GM20431 (cell line): ENCODE results near the gene THAP11.
"Not testable (repeated sequence)": the region's sequence is repeated elsewhere in the genome, so short reads cannot be mapped to it uniquely, and the experiment has no call there.

ENCODE experiments used
- in situ Hi-C: fragments of 300-500 bp; cut with MseI, MboI; formaldehyde crosslinking; loops from one replicate; pipeline ENCODE4 v1.15.0; 2020; ENCODE audit warnings: low sequenced_read_pairs; ENCODE audit not compliant: unreplicated experiment

THAP11 gene

DNA sequence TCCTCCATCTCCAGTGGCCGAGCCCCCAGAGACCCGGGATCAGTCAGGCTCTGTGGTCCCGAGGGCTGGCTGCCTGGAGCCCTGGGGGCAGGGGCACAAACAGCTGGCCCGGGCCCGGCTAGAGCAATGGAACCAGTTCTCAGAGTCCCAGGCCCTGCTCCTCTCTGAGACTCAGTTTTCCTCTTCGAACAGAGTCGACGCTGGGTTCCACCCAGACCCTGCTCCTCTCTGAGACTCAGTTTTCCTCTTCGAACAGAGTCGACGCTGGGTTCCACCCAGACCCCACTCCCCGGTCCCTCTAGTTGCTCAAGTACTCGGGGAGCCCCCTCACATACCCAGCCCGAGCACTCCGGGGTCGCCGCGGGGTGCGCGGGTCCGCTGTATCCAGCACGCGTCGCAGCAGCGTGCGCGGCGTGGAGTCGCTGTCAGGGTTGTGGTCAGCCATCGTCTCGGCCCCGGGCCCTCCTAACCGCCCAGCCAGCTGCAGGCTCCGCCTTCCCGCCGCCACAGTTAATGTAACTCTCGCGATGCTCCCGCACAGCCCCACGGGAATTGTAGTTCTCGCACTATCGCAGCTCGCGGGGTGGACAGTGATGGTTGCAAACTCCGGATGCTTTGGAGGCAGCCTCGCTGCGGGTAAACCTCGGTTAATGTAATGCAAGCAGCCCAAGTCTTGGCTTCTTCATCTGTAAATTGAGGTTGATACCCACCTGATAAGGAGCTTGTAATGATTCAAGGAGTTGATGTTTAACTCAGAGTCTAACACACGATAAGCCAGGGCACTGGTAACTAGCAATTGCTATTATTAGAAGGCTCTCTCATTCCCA, 8.5 kb upstream of the THAP11 start:
- in situ Hi-C loops, result no loop called here

GRCh38 chr16:67834242-67834614, 7.9 kb upstream of the THAP11 start:
- in situ Hi-C loops, result no loop called here

- in situ Hi-C loops, result not testable (repeated sequence)
Measured at GRCh38 chr16:67837190-67837589, 4.9 kb upstream of the THAP11 start.

GRCh38 chr16:67837811-67838210, 4.3 kb upstream of the THAP11 start:
- in situ Hi-C loops, result no loop called here

- in situ Hi-C loops, result no loop called here
Measured at GRCh38 chr16:67841198-67841815, 813 bp upstream of the THAP11 start.

DNA sequence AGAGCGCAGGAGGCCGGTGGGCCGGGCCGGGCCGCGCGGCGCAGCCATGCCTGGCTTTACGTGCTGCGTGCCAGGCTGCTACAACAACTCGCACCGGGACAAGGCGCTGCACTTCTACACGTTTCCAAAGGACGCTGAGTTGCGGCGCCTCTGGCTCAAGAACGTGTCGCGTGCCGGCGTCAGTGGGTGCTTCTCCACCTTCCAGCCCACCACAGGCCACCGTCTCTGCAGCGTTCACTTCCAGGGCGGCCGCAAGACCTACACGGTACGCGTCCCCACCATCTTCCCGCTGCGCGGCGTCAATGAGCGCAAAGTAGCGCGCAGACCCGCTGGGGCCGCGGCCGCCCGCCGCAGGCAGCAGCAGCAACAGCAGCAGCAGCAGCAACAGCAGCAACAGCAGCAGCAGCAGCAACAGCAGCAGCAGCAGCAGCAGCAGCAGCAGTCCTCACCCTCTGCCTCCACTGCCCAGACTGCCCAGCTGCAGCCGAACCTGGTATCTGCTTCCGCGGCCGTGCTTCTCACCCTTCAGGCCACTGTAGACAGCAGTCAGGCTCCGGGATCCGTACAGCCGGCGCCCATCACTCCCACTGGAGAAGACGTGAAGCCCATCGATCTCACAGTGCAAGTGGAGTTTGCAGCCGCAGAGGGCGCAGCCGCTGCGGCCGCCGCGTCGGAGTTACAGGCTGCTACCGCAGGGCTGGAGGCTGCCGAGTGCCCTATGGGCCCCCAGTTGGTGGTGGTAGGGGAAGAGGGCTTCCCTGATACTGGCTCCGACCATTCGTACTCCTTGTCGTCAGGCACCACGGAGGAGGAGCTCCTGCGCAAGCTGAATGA, 606 bp downstream of the THAP11 start:
- in situ Hi-C loops, result no loop called here

- in situ Hi-C loops, result no loop called here
Measured at GRCh38 chr16:67843343-67843765, 1.2 kb downstream of the THAP11 start.

- in situ Hi-C loops, result no loop called here
Measured at GRCh38 chr16:67844497-67844896, 2.4 kb downstream of the THAP11 start.

DNA sequence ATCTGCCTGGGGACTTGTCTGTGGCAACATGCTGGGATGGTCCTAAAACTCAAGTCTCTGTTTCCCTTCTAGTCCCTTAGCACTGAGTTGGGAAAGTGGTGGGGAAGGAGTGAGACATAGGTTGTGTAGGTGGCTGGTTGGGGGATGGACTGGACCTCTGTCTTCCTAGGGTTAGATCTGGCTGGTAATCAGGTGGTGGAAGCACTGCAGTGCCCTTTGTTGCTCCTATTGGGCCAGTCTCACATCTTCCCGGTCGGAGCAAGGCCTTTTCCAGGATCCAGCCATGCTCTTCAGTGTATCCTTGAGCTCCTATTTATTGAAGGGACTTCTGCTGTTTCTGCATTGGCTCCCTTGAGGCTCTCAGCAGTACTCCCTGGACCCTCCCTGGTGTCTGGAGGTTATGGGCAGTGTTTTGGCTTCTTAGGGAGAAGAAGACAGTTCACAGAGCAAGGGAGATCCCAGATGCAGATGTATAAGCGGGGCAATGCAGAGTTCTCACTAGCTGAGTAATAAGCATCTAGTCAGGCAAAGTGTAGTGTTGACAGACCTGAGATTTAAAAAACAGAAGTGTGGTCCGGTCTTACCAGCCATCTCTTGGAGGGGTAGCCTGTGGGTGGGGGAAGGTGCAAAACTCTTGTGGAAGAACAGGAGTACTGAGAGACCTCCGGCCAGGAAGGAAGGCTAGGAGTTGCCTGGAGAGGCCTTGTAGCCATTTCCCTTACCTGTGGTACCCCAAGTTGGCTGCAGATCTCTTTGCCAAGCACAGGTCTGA, 3.4 kb downstream of the THAP11 start:
- in situ Hi-C loops, result no loop called here

GRCh38 chr16:67846063-67846319, 3.9 kb downstream of the THAP11 start:
- in situ Hi-C loops, result no loop called here

GRCh38 chr16:67846320-67847063, 4.4 kb downstream of the THAP11 start, which contains the start of gene NUTF2:
TSS of gene NUTF2 (plus strand) at chr16:67846933. CDS start at chr16:67865131, 18,198 bp downstream.
- in situ Hi-C loops, result no loop called here

GRCh38 chr16:67847064-67847861, 5.1 kb downstream of the THAP11 start, which contains the start of gene CENPT:
TSS of gene CENPT (minus strand) at chr16:67847693. CDS start at chr16:67833859, 13,834 bp downstream.
- in situ Hi-C loops, result no loop called here

GRCh38 chr16:67848118-67848517, 6.0 kb downstream of the THAP11 start:
- in situ Hi-C loops, result no loop called here

- in situ Hi-C loops, result no loop called here
Measured at GRCh38 chr16:67853670-67854069, 11.6 kb downstream of the THAP11 start.

DNA sequence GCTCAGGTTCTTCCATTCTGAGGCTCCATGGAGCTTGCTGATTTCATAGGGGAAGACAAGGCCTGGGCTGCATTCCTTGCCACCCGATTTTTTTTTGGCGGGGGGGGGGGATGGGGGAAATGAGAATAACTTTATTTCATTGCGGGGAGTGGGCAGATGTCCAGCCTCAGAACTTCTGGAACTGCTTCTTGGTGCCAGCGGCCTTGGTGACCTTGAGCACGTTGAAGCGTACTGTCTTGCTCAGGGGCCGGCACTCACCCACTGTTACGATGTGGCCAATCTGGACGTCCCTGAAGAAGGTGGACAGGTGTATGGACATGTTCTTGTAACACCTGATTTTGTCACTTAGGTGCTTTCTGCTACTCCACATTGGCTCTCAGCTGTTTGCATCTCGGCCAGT, 13.7 kb downstream of the THAP11 start:
- in situ Hi-C loops, result no loop called here

GRCh38 chr16:67856927-67857546, 14.9 kb downstream of the THAP11 start:
- in situ Hi-C loops, result no loop called here

- in situ Hi-C loops, result no loop called here
Measured at GRCh38 chr16:67857547-67858233, 15.6 kb downstream of the THAP11 start.

DNA sequence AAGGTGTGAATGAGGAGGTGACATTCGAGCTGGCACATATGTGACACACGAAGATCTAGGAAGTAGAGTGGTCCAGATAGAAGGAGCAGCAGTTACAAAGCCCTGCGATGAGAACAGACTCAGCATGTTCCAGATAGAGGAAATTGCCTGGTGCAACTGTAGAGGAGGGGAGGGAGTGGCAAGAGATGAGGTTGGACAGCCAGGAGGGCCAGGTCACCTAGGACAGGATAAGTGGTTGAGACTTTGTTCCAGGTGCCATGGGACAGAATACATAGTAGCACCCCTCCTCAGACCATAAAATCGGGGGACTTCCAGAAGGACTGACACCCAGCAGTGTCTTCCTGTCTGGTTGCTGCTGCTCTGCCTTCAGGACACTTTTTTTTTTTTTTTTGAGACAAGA, 16.4 kb downstream of the THAP11 start:
- in situ Hi-C loops, result no loop called here
